K562 (cell line): ENCODE measurements around the gene CCDC116. TPM values are rescaled to one million over a fixed set of nuclear protein-coding genes. Genes with fewer than 3 reads are reported as not detected.
"Not testable (repeated sequence)": the region's sequence is repeated elsewhere in the genome, so short reads cannot be mapped to it uniquely, and the experiment has no call there.

Experiments used
- ATAC-seq: fragments of 200-7000 bp; cut with Tn5 transposase; 3 replicates; pipeline ENCODE4 v1.9.1; 2020; ENCODE audit warnings: moderate library complexity
- BruUV-seq: library from RNA; stranded (reverse); fragments of 400-500 nt; replicated peaks from 2 replicates; lab custom pipeline; 2021; lab: Mats Ljungman, UMichigan
- CTCF ChIA-PET: fragments of 300-600 bp; formaldehyde crosslinking; extraction: SDS; loops from one replicate; lab custom pipeline; 2021; ENCODE audit warnings: low intra/inter-chr PET ratio; lab: Yijun Ruan, JAX
- POLR2A ChIA-PET: fragments of 300-600, 350-650 bp; sonication (Branson Sonifier 250); formaldehyde crosslinking; extraction: SDS; loops from one replicate; lab custom pipeline; 2021; ENCODE audit warnings: antibody characterized with exemption, inconsistent platforms; lab: Yijun Ruan, JAX
- DNase-seq, 4 experiments: peaks; one replicate each; pipeline versions ENCODE4 v3.0.0 to v3.0.0-alpha.2; 2011 to 2018; ENCODE audit warnings: low spot score in 3 of 4, mixed read lengths in 3 of 4; ENCODE audit errors: extremely low read depth in 1 of 4
- FAIRE-seq: peaks from 2 replicates; lab custom pipeline; 2011; peaks lifted over from hg19 to GRCh38; lab: Jason Lieb, UNC
- H2AFZ ChIP-seq: 2 replicates; pipeline ENCODE4 v1.6.0; 2011; ENCODE audit warnings: low read depth, low read length, control low read depth, inconsistent platforms
- H3K27ac ChIP-seq: fragments of 200-600 bp; 3 replicates; pipeline ENCODE4 v1.8.0; 2011; ENCODE audit warnings: low read depth, mild to moderate bottlenecking, control low read depth, inconsistent platforms, low read length, moderate library complexity, mixed read lengths; ENCODE audit errors: extremely low read depth
- H3K27me3 ChIP-seq, 2 experiments: fragments of 300-600 bp in 1 of 2; 2 replicates in 1 of 2; 3 replicates in 1 of 2; pipeline versions ENCODE4 v1.6.0 to v1.8.0; 2011; ENCODE audit warnings: inconsistent platforms in 2 of 2, low read length in 2 of 2, mild to moderate bottlenecking in 1 of 2, mixed read lengths in 1 of 2, moderate library complexity in 1 of 2; ENCODE audit not compliant: control insufficient read depth in 2 of 2, insufficient read depth in 2 of 2
- H3K36me3 ChIP-seq: fragments of 300-600 bp; 3 replicates; pipeline ENCODE4 v1.8.0; 2011; ENCODE audit warnings: mild to moderate bottlenecking, low read length, inconsistent platforms; ENCODE audit not compliant: control insufficient read depth, insufficient read depth
- H3K4me1 ChIP-seq, 2 experiments: fragments of 200-600 bp in 1 of 2; replicated peaks in 1 of 2; 2 replicates in 1 of 2; 3 replicates in 1 of 2; pipeline versions ENCODE4 v1.5.1 to v1.8.0; 2011; ENCODE audit warnings: inconsistent platforms in 2 of 2, low read length in 2 of 2, mild to moderate bottlenecking in 1 of 2, mixed read lengths in 1 of 2, moderate library complexity in 1 of 2; ENCODE audit not compliant: control insufficient read depth in 2 of 2, insufficient read depth in 2 of 2
- H3K4me2 ChIP-seq: 2 replicates; pipeline ENCODE4 v1.6.1; 2011; ENCODE audit warnings: low read length, control low read depth, inconsistent platforms, mixed read lengths; ENCODE audit not compliant: insufficient read depth
- H3K4me3 ChIP-seq: fragments of 200-600 bp; sonication (generic), shearing (Covaris generic); 2 replicates; pipeline ENCODE4 v1.5.1; 2016; ENCODE audit warnings: control low read depth, inconsistent platforms
- H3K79me2 ChIP-seq: fragments of 200-600 bp; 3 replicates; pipeline ENCODE4 v1.8.0; 2011; ENCODE audit warnings: low read length, inconsistent platforms; ENCODE audit not compliant: control insufficient read depth, insufficient read depth
- H3K9ac ChIP-seq, 2 experiments: 2 replicates each; pipeline versions ENCODE4 v1.6.0 to v1.6.1; 2011; ENCODE audit warnings: low read depth in 2 of 2, low read length in 2 of 2, control low read depth in 1 of 2, inconsistent platforms in 1 of 2, mild to moderate bottlenecking in 1 of 2, mixed read lengths in 1 of 2; ENCODE audit not compliant: insufficient read depth in 1 of 2
- H3K9me1 ChIP-seq: one replicate; pipeline ENCODE4 v1.6.0; 2011; ENCODE audit warnings: inconsistent platforms, mild to moderate bottlenecking, low read length, moderate library complexity; ENCODE audit not compliant: control insufficient read depth, insufficient read depth
- H3K9me3 ChIP-seq: replicated peaks from 2 replicates; pipeline ENCODE4 v1.5.1; 2011; ENCODE audit warnings: low read depth, low read length, inconsistent platforms; ENCODE audit not compliant: control insufficient read depth, insufficient read depth
- H4K20me1 ChIP-seq: replicated peaks from 2 replicates; pipeline ENCODE4 v1.6.1; 2011; ENCODE audit warnings: low read length, inconsistent platforms, mixed read lengths; ENCODE audit not compliant: control insufficient read depth, insufficient read depth
- MYBL2 ChIP-seq, 2 experiments: fragments of 450-650 bp in 1 of 2; sonication (generic) in 1 of 2; formaldehyde crosslinking in 1 of 2; IDR thresholded peaks; 2 replicates each; pipeline versions ENCODE4 v1.6.1 to v1.8.1; 2017 to 2022; ENCODE audit warnings: borderline replicate concordance in 1 of 2, inconsistent platforms in 1 of 2, low read depth in 1 of 2, mild to moderate bottlenecking in 1 of 2, missing genetic modification reagents in 1 of 2, moderate library complexity in 1 of 2
- SLC30A9 ChIP-seq: fragments of 250-450 bp; sonication (Bioruptor Pico); IDR thresholded peaks from 2 replicates; pipeline ENCODE4 v1.8.0; 2022; ENCODE audit warnings: mild to moderate bottlenecking, moderate library complexity
- THAP12 ChIP-seq: fragments of 250-450 bp; sonication (Bioruptor Pico); IDR thresholded peaks from 2 replicates; pipeline ENCODE4 v1.9.0; 2021; ENCODE audit warnings: mild to moderate bottlenecking, inconsistent platforms
- ZBTB1 ChIP-seq: sonication (generic); formaldehyde crosslinking; IDR thresholded peaks from 2 replicates; pipeline ENCODE4 v1.8.1; 2023; ENCODE audit warnings: missing genetic modification reagents, low read depth, mild to moderate bottlenecking, borderline replicate concordance
- ZHX1 ChIP-seq: fragments of 150-350 bp; conservative IDR thresholded peaks from 2 replicates; pipeline ENCODE4 v1.6.1; 2014; ENCODE audit warnings: low read length
- WGBS: fragments of 100-300 bp; shearing (Covaris generic); methylation state at CpG from one replicate; pipeline ENCODE4 v1.1.6; 2016; ENCODE audit warnings: low coverage, mixed read lengths; ENCODE audit not compliant: insufficient coverage; ENCODE audit errors: missing lambda C conversion rate; 5-methylcytosine and 5-hydroxymethylcytosine counted together
- in situ Hi-C: fragments of 300-500 bp; cut with MboI; formaldehyde crosslinking; loops from 4 replicates; pipeline ENCODE4 v1.15.0; 2018; ENCODE audit warnings: inconsistent platforms, mixed read lengths
- intact Hi-C: fragments of 100-400 bp; cut with micrococcal nuclease; formaldehyde crosslinking; loops from 2 replicates; pipeline ENCODE4 v1.14.2; 2022
- polyA plus RNA-seq, 8 experiments: library from polyadenylated mRNA; depleted of rRNA in 4 of 8; stranded (reverse) in 5 of 8; unstranded in 3 of 8; fragments of >200 nt; fragmentation: Nextera tagmentation in 2 of 8; fragmentation: Illumina TruSeq in 1 of 8; extraction: Ambion mirVana in 2 of 8; extraction: Trizol in 1 of 8; gene quantifications; 2 replicates each; pipeline versions ENCODE4 v1.2.1 to v1.2.3, GENCODE V29; 2011 to 2014; ENCODE audit warnings: inconsistent platforms in 1 of 8, missing spikeins in 1 of 8
- total RNA-seq, 7 experiments: library from RNA; depleted of rRNA in 6 of 7; stranded (reverse); fragments of >200 nt in 6 of 7; fragmentation: Illumina TruSeq in 2 of 7; extraction: Trizol in 2 of 7; gene quantifications; 2 replicates each; pipeline versions ENCODE4 v1.2.1 to v1.2.3, GENCODE V29; 2011 to 2021; ENCODE audit warnings: low replicate concordance in 1 of 7

CCDC116 gene
- total and polyA plus RNA-seq, 9 of the 15 experiments (the other 6 are each of a cell fraction or from before 2014, with no cell fraction given), result 1.6 to 11.3 (median 4.7) TPM

- no peak for TF ChIP-seq ZHX1
- no peak for TF ChIP-seq MYBL2 (IDR thresholded peaks at IDR 0.05; ENCODE audit: low read depth)
- 0 out of 2 replicates have a peak, but pooled peaks have one; percentile 28 for TF ChIP-seq MYBL2 (CRISPR knock-in tag; IDR thresholded peaks at IDR 0.05; ENCODE audit: borderline replicate concordance)
These were observed 45.3 kb downstream of the CCDC116 start (continued) for GRCh38 chr22:21677606-21678443.

GRCh38 chr22:21678842-21679241 lies 46.3 kb downstream of the CCDC116 start:
- POLR2A ChIA-PET, result interaction anchor here (0.9 to 6.7 kb wide), 6 partner anchors 9 to 260 kb away, joined by 3 to 52 read pairs (median 22); partner anchors contain the start of gene PPIL2
- in situ Hi-C loops, ATAC-seq, H3K4me2 ChIP-seq, BruUV-seq: not testable (repeated sequence)
- 0 out of 2 replicates have a peak, but pooled peaks have one; percentile 36 for TF ChIP-seq ZBTB1 (CRISPR knock-in tag)
- TF ChIP-seq SLC30A9 (CRISPR knock-in tag), result 0 out of 2 replicates have a peak, but pooled peaks have one; percentile 54
- peak; percentile 57; the same call in 1 of the 2 replicates for TF ChIP-seq THAP12 (CRISPR knock-in tag)
- TF ChIP-seq, all 486 proteins: peak for 3; not testable (repeated sequence) for 483
- H3K27ac ChIP-seq, H3K27me3 ChIP-seq, H3K79me2 ChIP-seq, DNase-seq, CTCF ChIA-PET, H3K4me3 ChIP-seq, H2AFZ ChIP-seq, H3K9ac ChIP-seq, H3K9me3 ChIP-seq, intact Hi-C loops, FAIRE-seq: not testable (repeated sequence)
- peaks cover 68% of the 10 kb centered on the region for H3K36me3 ChIP-seq
- H4K20me1 ChIP-seq, result peaks cover 18% of the 10 kb centered on the region
- peaks cover 0 to 30% of the 10 kb centered on the region in 2 experiments; a peak in 2 of 5 replicates for H3K4me1 ChIP-seq
- peaks cover 11% of the 10 kb centered on the region for H3K9me1 ChIP-seq
- WGBS, result 97% methylated on average over 11 of the region's 12 CpGs
